Activated naive CD8-positive, alpha-beta T cell treated with anti-CD3 and anti-CD28 coated beads for 36 hours (primary cell): ENCODE results near the gene ADCY10. TPM values are rescaled to one million over a fixed set of nuclear protein-coding genes. Genes with fewer than 3 reads are reported as not detected.
A peak's percentile ranks its signal among the peaks of the same experiment; 100 is the strongest.

Source experiments
- DNase-seq: peaks from one replicate; pipeline ENCODE4 v3.0.0; 2021
- H3K27ac Mint-ChIP-seq: one replicate; pipeline ENCODE4 v1.8.0; 2022; ENCODE audit warnings: mild to moderate bottlenecking, moderate library complexity, mixed read lengths
- H3K27me3 Mint-ChIP-seq: one replicate; pipeline ENCODE4 v1.8.0; 2022; ENCODE audit warnings: mild to moderate bottlenecking, mixed read lengths
- H3K36me3 Mint-ChIP-seq: one replicate; pipeline ENCODE4 v1.8.0; 2021; ENCODE audit warnings: mild to moderate bottlenecking, mixed read lengths
- H3K4me1 Mint-ChIP-seq: one replicate; pipeline ENCODE4 v1.8.0; 2021; ENCODE audit warnings: mixed read lengths
- H3K4me3 Mint-ChIP-seq: one replicate; pipeline ENCODE4 v1.8.0; 2022; ENCODE audit warnings: mild to moderate bottlenecking, moderate library complexity, mixed read lengths
- H3K9me3 Mint-ChIP-seq: one replicate; pipeline ENCODE4 v1.8.0; 2022; ENCODE audit warnings: mixed read lengths
- total RNA-seq, 2 experiments: library from RNA; stranded (reverse); gene quantifications; one replicate each; pipeline ENCODE4 v1.2.3, GENCODE V29; 2021

Gene ADCY10
- total RNA-seq, 2 experiments from 2014 or later = not detected

- Mint-ChIP-seq H3K27me3 (no peaks in the 10 kb centered on the region), H3K36me3 (peaks cover 34% of the 10 kb centered on the region), H3K4me3 (no peak overlapping the region), H3K4me1 (peaks cover 21% of the 10 kb centered on the region), H3K27ac (peak overlapping the region; percentile 77), H3K9me3 (peaks cover 6% of the 10 kb centered on the region)
- peak; percentile 14 for DNase-seq
Observed at GRCh38 chr1:167777269-167777650, 136.7 kb downstream of the ADCY10 start.

- no peak for DNase-seq
- H3K27me3 Mint-ChIP-seq = no peaks in the 10 kb centered on the region
- peaks cover 37% of the 10 kb centered on the region for H3K36me3 Mint-ChIP-seq
- no peak overlapping the region for H3K4me3 Mint-ChIP-seq
- H3K4me1 Mint-ChIP-seq = peaks cover 21% of the 10 kb centered on the region
- peaks cover 4% of the 10 kb centered on the region for H3K9me3 Mint-ChIP-seq
- peak overlapping the region; percentile 77 for H3K27ac Mint-ChIP-seq
Observed at GRCh38 chr1:167776616-167777268, 137.2 kb downstream of the ADCY10 start.

- no peak for DNase-seq
- Mint-ChIP-seq H3K9me3 (peaks cover 2% of the 10 kb centered on the region), H3K27me3 (no peaks in the 10 kb centered on the region), H3K4me3 (no peak overlapping the region), H3K36me3 (peaks cover 37% of the 10 kb centered on the region), H3K27ac (no peak overlapping the region), H3K4me1 (peaks cover 21% of the 10 kb centered on the region)
Observed at GRCh38 chr1:167776151-167776550, 137.8 kb downstream of the ADCY10 start.

GRCh38 chr1:167775178-167775577, 138.8 kb downstream of the ADCY10 start:
- Mint-ChIP-seq H3K9me3 (peaks cover 1% of the 10 kb centered on the region), H3K36me3 (peaks cover 39% of the 10 kb centered on the region), H3K4me3 (no peak overlapping the region), H3K27ac (peak overlapping the region; percentile 39), H3K27me3 (no peaks in the 10 kb centered on the region), H3K4me1 (peaks cover 21% of the 10 kb centered on the region)
- no peak for DNase-seq

GRCh38 chr1:167774710-167775109, 139.2 kb downstream of the ADCY10 start:
- no peaks in the 10 kb centered on the region for H3K9me3 Mint-ChIP-seq
- H3K36me3 Mint-ChIP-seq = peaks cover 38% of the 10 kb centered on the region
- peaks cover 21% of the 10 kb centered on the region for H3K4me1 Mint-ChIP-seq
- no peak for DNase-seq
- no peak overlapping the region for H3K27ac Mint-ChIP-seq
- no peak overlapping the region for H3K4me3 Mint-ChIP-seq
- H3K27me3 Mint-ChIP-seq = no peaks in the 10 kb centered on the region

- H3K36me3 Mint-ChIP-seq = peaks cover 35% of the 10 kb centered on the region
- no peaks in the 10 kb centered on the region for H3K9me3 Mint-ChIP-seq
- H3K4me3 Mint-ChIP-seq = no peak overlapping the region
- no peak overlapping the region for H3K27ac Mint-ChIP-seq
- peaks cover 21% of the 10 kb centered on the region for H3K4me1 Mint-ChIP-seq
- H3K27me3 Mint-ChIP-seq = no peaks in the 10 kb centered on the region
- no peak for DNase-seq
Observed at GRCh38 chr1:167773516-167773915, 140.4 kb downstream of the ADCY10 start.

- H3K27ac Mint-ChIP-seq = no peak overlapping the region
- no peak for DNase-seq
- peaks cover 33% of the 10 kb centered on the region for H3K36me3 Mint-ChIP-seq
- peaks cover 20% of the 10 kb centered on the region for H3K4me1 Mint-ChIP-seq
- H3K4me3 Mint-ChIP-seq = no peak overlapping the region
- H3K9me3 Mint-ChIP-seq = no peaks in the 10 kb centered on the region
- H3K27me3 Mint-ChIP-seq = no peaks in the 10 kb centered on the region
Observed at GRCh38 chr1:167772436-167772835, 141.5 kb downstream of the ADCY10 start.

GRCh38 chr1:167770127-167770526, 143.8 kb downstream of the ADCY10 start:
- Mint-ChIP-seq H3K9me3 (no peaks in the 10 kb centered on the region), H3K27me3 (no peaks in the 10 kb centered on the region), H3K27ac (no peak overlapping the region), H3K4me3 (no peak overlapping the region), H3K4me1 (peaks cover under 1% of the 10 kb centered on the region), H3K36me3 (peaks cover 26% of the 10 kb centered on the region)
- no peak for DNase-seq

GRCh38 chr1:167767761-167768160, 146.2 kb downstream of the ADCY10 start:
- Mint-ChIP-seq H3K9me3 (no peaks in the 10 kb centered on the region), H3K36me3 (peaks cover 26% of the 10 kb centered on the region), H3K4me3 (no peak overlapping the region), H3K27ac (no peak overlapping the region), H3K27me3 (no peaks in the 10 kb centered on the region), H3K4me1 (no peaks in the 10 kb centered on the region)
- no peak for DNase-seq

GRCh38 chr1:167766538-167766937, 147.4 kb downstream of the ADCY10 start:
- no peaks in the 10 kb centered on the region for H3K27me3 Mint-ChIP-seq
- peaks cover 11% of the 10 kb centered on the region for H3K4me1 Mint-ChIP-seq
- no peak overlapping the region for H3K27ac Mint-ChIP-seq

GRCh38 chr1:167765496-167765895, 148.4 kb downstream of the ADCY10 start:
- Mint-ChIP-seq H3K9me3 (no peaks in the 10 kb centered on the region), H3K27ac (no peak overlapping the region), H3K4me1 (peaks cover 19% of the 10 kb centered on the region), H3K27me3 (no peaks in the 10 kb centered on the region), H3K4me3 (no peak overlapping the region), H3K36me3 (peaks cover 15% of the 10 kb centered on the region)
- no peak for DNase-seq

More at GRCh38 chr1:167766538-167766937, 147.4 kb downstream of the ADCY10 start:
- H3K36me3 Mint-ChIP-seq = peaks cover 20% of the 10 kb centered on the region
- H3K9me3 Mint-ChIP-seq = no peaks in the 10 kb centered on the region
- DNase-seq = no peak
- H3K4me3 Mint-ChIP-seq = no peak overlapping the region

GRCh38 chr1:167764458-167765330, 149.2 kb downstream of the ADCY10 start:
- Mint-ChIP-seq H3K36me3 (peaks cover 8% of the 10 kb centered on the region), H3K4me1 (peaks cover 21% of the 10 kb centered on the region), H3K4me3 (no peak overlapping the region), H3K27me3 (no peaks in the 10 kb centered on the region), H3K27ac (no peak overlapping the region), H3K9me3 (no peaks in the 10 kb centered on the region)
- DNase-seq = no peak

GRCh38 chr1:167763525-167764220, 150.3 kb downstream of the ADCY10 start:
- H3K27me3 Mint-ChIP-seq = no peaks in the 10 kb centered on the region
- no peak overlapping the region for H3K4me3 Mint-ChIP-seq
- H3K27ac Mint-ChIP-seq = no peak overlapping the region
- DNase-seq = no peak
- no peaks in the 10 kb centered on the region for H3K9me3 Mint-ChIP-seq
- peaks cover 8% of the 10 kb centered on the region for H3K36me3 Mint-ChIP-seq
- peaks cover 23% of the 10 kb centered on the region for H3K4me1 Mint-ChIP-seq

GRCh38 chr1:167762061-167762746, 151.7 kb downstream of the ADCY10 start:
- Mint-ChIP-seq H3K9me3 (no peaks in the 10 kb centered on the region), H3K36me3 (peaks cover 2% of the 10 kb centered on the region), H3K27ac (peak overlapping the region; percentile 38), H3K27me3 (no peaks in the 10 kb centered on the region), H3K4me3 (no peak overlapping the region), H3K4me1 (peaks cover 23% of the 10 kb centered on the region)
- DNase-seq = peak; percentile 7

GRCh38 chr1:167761400-167761799, 152.5 kb downstream of the ADCY10 start:
- no peak for DNase-seq
- Mint-ChIP-seq H3K27ac (peak overlapping the region; percentile 12), H3K4me1 (peaks cover 27% of the 10 kb centered on the region), H3K36me3 (peaks cover 2% of the 10 kb centered on the region), H3K4me3 (no peak overlapping the region), H3K27me3 (no peaks in the 10 kb centered on the region), H3K9me3 (no peaks in the 10 kb centered on the region)
